Measurements from ENCODE around the gene PLOD1.
"Not testable (repeated sequence)": the region's sequence is repeated elsewhere in the genome, so short reads cannot be mapped to it uniquely, and the experiment has no call there.

The PLOD1 gene

GRCh38 chr1:11912482-11913216, 21.9 kb upstream of the PLOD1 start:
- DNase-seq (ENCODE audit: low spot score) = not testable (repeated sequence)

- DNase-seq (ENCODE audit: low spot score) = no peak
These were observed 21.2 kb upstream of the PLOD1 start for GRCh38 chr1:11913291-11913690.

GRCh38 chr1:11914024-11914423, 20.5 kb upstream of the PLOD1 start:
- DNase-seq (ENCODE audit: low spot score) = no peak

GRCh38 chr1:11918799-11919519, 15.6 kb upstream of the PLOD1 start:
- DNase-seq (ENCODE audit: low spot score) = no peak

GRCh38 chr1:11919621-11920020, 14.9 kb upstream of the PLOD1 start:
- no peak for DNase-seq (ENCODE audit: low spot score)

- DNase-seq (ENCODE audit: low spot score) = no peak
These were observed 14.1 kb upstream of the PLOD1 start for GRCh38 chr1:11920239-11920903.

GRCh38 chr1:11921022-11921421, 13.5 kb upstream of the PLOD1 start:
- DNase-seq (ENCODE audit: low spot score) = no peak

- no peak for DNase-seq (ENCODE audit: low spot score)
These were observed 11.3 kb upstream of the PLOD1 start for GRCh38 chr1:11923069-11923826.

GRCh38 chr1:11923827-11924113, 10.7 kb upstream of the PLOD1 start:
- no peak for DNase-seq (ENCODE audit: low spot score)

GRCh38 chr1:11924334-11925195, 10.0 kb upstream of the PLOD1 start:
- DNase-seq (ENCODE audit: low spot score) = no peak

- not testable (repeated sequence) for DNase-seq (ENCODE audit: low spot score)
These were observed 9.2 kb upstream of the PLOD1 start for GRCh38 chr1:11925196-11925937.

GRCh38 chr1:11925938-11926292, 8.6 kb upstream of the PLOD1 start:
- no peak for DNase-seq (ENCODE audit: low spot score)

GRCh38 chr1:11927866-11928592, 6.5 kb upstream of the PLOD1 start:
- no peak for DNase-seq (ENCODE audit: low spot score)

GRCh38 chr1:11929849-11930248, 4.7 kb upstream of the PLOD1 start:
- no peak for DNase-seq (ENCODE audit: low spot score)

- DNase-seq (ENCODE audit: low spot score) = no peak
These were observed 3.7 kb upstream of the PLOD1 start for GRCh38 chr1:11930571-11931445.

GRCh38 chr1:11931845-11932244, 2.7 kb upstream of the PLOD1 start:
- no peak for DNase-seq (ENCODE audit: low spot score)

- DNase-seq (ENCODE audit: low spot score) = no peak
These were observed 518 bp downstream of the PLOD1 start for GRCh38 chr1:11935057-11935412.

GRCh38 chr1:11935733-11936132, 1.2 kb downstream of the PLOD1 start:
- not testable (repeated sequence) for DNase-seq (ENCODE audit: low spot score)
